Mesothelial cell of epicardium (in vitro differentiated cells): ENCODE results near the gene RRBP1. TPM values are rescaled to one million over a fixed set of nuclear protein-coding genes. Genes with fewer than 3 reads are reported as not detected.

ENCODE experiments used
- DNase-seq, 2 experiments: peaks; one replicate each; pipeline ENCODE4 v3.0.0; 2021; ENCODE audit warnings: low spot score in 2 of 2; ENCODE audit not compliant: unreplicated experiment in 2 of 2
- H3K27ac Mint-ChIP-seq: 2 replicates; pipeline ENCODE4 v1.8.0; 2021; ENCODE audit warnings: mixed read lengths
- H3K27me3 Mint-ChIP-seq: 2 replicates; pipeline ENCODE4 v1.8.0; 2021; ENCODE audit warnings: low read depth, mixed read lengths
- H3K36me3 Mint-ChIP-seq: 2 replicates; pipeline ENCODE4 v1.8.0; 2021; ENCODE audit warnings: mixed read lengths
- H3K4me1 Mint-ChIP-seq: 2 replicates; pipeline ENCODE4 v1.8.0; 2021; ENCODE audit warnings: mixed read lengths
- H3K4me3 Mint-ChIP-seq: 2 replicates; pipeline ENCODE4 v1.8.0; 2021; ENCODE audit warnings: mild to moderate bottlenecking, moderate library complexity, mixed read lengths
- H3K9me3 Mint-ChIP-seq: 2 replicates; pipeline ENCODE4 v1.8.0; 2021; ENCODE audit warnings: mixed read lengths
- total RNA-seq: library from RNA; stranded (reverse); gene quantifications from 3 replicates; pipeline ENCODE4 v1.2.1, GENCODE V29; 2021
- TF ChIP-seq, protein P1 (sequence below): fragments of 200-600 bp; sonication (generic); IDR thresholded peaks from one replicate; pipeline ENCODE4 v1.5.0; 2021; ENCODE audit warnings: antibody characterized with exemption; ENCODE audit not compliant: unreplicated experiment

Gene RRBP1
- total RNA-seq, 1 donor from 2014 or later, result 211 TPM

DNA sequence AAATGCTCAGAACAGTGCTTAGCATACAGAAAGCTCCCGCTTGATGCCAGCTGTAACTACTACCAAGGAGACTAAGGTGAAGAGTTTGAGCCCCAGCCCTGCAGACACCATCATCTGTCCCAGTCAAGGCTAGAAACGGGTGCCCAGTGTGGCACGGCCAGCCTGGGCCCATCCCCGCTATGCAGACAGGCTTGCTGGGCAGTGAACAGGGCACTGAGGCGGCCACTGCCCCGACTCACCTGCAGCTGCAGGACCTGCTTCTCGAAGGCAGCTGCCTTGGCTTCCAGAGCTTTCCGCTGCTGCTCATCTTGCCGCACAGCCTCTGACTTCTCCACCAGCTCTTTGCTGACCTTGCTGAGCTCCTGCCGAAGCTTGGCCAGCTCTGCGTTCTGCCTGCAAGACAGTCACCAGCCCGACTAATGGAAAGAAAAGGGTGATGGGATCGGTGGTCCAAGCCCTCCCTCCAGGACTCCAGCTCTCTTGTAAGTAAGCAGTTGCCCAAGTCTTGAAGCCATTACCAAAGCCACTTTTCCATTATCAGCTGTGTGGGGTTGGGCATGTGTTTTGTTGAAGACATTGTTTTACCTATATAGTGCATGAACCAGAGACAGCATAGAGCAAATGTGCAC is 48.7 kb downstream of the RRBP1 start:
- H3K4me1 Mint-ChIP-seq, result no peaks in the 10 kb centered on the region
- no peak overlapping the region for H3K4me3 Mint-ChIP-seq
- H3K27ac Mint-ChIP-seq, result no peak overlapping the region
- no peaks in the 10 kb centered on the region for H3K9me3 Mint-ChIP-seq
- TF ChIP-seq, protein P1, sequence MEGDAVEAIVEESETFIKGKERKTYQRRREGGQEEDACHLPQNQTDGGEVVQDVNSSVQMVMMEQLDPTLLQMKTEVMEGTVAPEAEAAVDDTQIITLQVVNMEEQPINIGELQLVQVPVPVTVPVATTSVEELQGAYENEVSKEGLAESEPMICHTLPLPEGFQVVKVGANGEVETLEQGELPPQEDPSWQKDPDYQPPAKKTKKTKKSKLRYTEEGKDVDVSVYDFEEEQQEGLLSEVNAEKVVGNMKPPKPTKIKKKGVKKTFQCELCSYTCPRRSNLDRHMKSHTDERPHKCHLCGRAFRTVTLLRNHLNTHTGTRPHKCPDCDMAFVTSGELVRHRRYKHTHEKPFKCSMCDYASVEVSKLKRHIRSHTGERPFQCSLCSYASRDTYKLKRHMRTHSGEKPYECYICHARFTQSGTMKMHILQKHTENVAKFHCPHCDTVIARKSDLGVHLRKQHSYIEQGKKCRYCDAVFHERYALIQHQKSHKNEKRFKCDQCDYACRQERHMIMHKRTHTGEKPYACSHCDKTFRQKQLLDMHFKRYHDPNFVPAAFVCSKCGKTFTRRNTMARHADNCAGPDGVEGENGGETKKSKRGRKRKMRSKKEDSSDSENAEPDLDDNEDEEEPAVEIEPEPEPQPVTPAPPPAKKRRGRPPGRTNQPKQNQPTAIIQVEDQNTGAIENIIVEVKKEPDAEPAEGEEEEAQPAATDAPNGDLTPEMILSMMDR, result no peak
- no peaks in the 10 kb centered on the region for H3K27me3 Mint-ChIP-seq
- H3K36me3 Mint-ChIP-seq, result peaks cover 35% of the 10 kb centered on the region
- no peak for DNase-seq

DNA sequence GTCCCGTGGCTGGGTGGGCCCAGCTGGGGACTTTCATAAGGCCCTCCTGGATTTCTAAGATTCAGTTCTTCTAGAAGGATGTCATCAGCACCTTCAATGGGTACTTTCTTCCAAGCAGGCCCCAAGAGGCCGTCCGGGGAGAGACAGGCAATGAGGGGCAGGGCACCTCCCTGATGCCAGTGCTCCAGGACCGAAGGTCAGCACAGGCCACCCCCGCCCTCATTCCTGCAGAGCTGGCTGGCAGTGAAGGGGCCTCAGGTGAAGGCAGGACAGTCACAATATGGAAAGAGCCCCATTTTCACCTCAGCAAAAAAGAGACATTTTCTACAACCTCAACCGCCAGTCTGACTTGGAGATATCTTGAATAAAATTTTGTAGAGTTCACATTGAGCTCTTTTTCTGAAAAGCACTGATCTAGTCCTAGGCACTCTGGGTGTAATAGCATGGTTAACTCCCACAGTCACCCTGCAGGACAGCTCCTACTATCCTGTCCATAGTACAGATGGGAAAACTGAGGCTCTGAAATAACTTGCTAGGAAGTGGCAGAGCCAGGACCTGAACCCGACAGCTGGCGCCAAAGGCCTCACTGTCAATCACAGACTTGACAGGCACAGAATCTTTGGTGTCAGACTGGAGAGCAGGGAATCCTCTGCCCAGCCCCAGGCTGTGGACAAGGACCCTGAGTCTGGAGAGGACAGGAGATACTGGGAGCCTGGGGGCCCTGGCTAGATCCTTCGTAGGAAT is 50.3 kb downstream of the RRBP1 start:
- H3K4me3 Mint-ChIP-seq, result no peak overlapping the region
- TF ChIP-seq, protein P1, result no peak
- no peak for DNase-seq
- H3K27ac Mint-ChIP-seq, result no peak overlapping the region
- H3K27me3 Mint-ChIP-seq, result no peaks in the 10 kb centered on the region
- no peaks in the 10 kb centered on the region for H3K4me1 Mint-ChIP-seq
- H3K36me3 Mint-ChIP-seq, result peaks cover 40% of the 10 kb centered on the region
- H3K9me3 Mint-ChIP-seq, result no peaks in the 10 kb centered on the region

DNA sequence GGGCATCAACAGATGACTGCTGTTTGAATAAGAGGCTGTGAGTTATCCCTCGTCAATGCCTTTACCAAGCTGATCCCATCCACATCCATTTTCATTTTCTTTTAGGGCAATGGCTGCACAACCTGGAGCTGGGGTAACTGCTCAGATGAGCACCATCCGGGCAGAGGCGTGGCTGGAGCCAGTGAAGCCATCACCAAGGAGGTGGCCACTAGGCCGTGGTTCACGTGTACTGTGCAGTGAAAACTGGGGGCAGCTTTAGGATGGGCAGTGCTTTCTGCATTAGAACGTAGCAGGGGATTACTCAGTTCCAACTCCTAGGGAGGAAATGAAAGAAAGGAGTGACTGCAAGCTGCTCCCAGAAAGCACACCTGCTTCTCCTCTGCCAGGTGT is 51.2 kb downstream of the RRBP1 start:
- Mint-ChIP-seq H3K4me1 (no peaks in the 10 kb centered on the region), H3K4me3 (no peak overlapping the region), H3K27me3 (no peaks in the 10 kb centered on the region), H3K36me3 (peaks cover 42% of the 10 kb centered on the region), H3K9me3 (no peaks in the 10 kb centered on the region), H3K27ac (no peak overlapping the region)
- TF ChIP-seq, protein P1, result no peak
- DNase-seq, result no peak

DNA sequence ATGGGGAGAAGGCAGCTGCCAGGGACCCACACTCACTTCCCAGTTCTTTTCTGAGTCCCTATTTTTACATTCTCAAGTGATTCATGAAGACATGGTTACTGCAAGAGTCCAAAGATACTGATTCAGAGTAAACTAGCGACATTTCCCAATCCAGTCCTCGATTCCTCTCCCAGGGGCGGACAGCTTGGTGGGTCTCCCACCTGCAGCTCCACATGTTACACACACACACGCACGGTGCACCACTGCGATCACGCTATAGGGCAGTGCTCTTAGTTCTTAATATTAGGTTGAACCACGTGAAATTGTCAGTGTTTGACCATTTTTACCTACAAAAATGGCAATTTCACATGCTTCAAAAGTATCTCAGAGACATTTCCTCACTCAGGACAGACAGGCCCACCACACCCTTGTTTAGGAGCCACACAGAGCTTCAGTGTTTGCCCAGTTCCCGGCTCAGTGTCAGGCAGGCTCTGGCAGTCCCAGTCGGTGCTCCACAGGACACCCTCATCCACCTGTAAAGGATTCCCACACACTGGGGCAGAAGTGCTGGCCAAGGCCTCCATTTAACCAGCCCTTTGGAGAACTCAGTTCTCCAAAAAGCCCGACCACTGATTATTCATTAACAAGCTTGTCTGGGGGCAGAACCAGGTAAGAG is 51.8 kb downstream of the RRBP1 start:
- TF ChIP-seq, protein P1, result no peak
- peaks cover 44% of the 10 kb centered on the region for H3K36me3 Mint-ChIP-seq
- H3K27ac Mint-ChIP-seq, result no peak overlapping the region
- H3K9me3 Mint-ChIP-seq, result no peaks in the 10 kb centered on the region
- H3K4me3 Mint-ChIP-seq, result no peak overlapping the region
- no peak for DNase-seq
- no peaks in the 10 kb centered on the region for H3K27me3 Mint-ChIP-seq
- H3K4me1 Mint-ChIP-seq, result no peaks in the 10 kb centered on the region

GRCh38 chr20:17629678-17630089 is 52.4 kb downstream of the RRBP1 start:
- no peaks in the 10 kb centered on the region for H3K27me3 Mint-ChIP-seq
- H3K27ac Mint-ChIP-seq, result no peak overlapping the region
- no peaks in the 10 kb centered on the region for H3K4me1 Mint-ChIP-seq
- H3K9me3 Mint-ChIP-seq, result no peaks in the 10 kb centered on the region
- peaks cover 44% of the 10 kb centered on the region for H3K36me3 Mint-ChIP-seq
- TF ChIP-seq, protein P1, result no peak
- H3K4me3 Mint-ChIP-seq, result no peak overlapping the region
- no peak for DNase-seq
